Sciatic nerve (tissue), 1 donor: ENCODE data around the gene AHCYL2. TPM values are rescaled to one million over a fixed set of nuclear protein-coding genes. Genes with fewer than 3 reads are reported as not detected.

Experiments used
- total RNA-seq: library from RNA; stranded (reverse); fragmentation: NEBNext Ultra II Directional; extraction: Animal tissue kit (Norgen Biotek cat#: 25700); gene quantifications from one replicate; pipeline ENCODE4 v1.2.1, GENCODE V29; 2021
- donor health status: DM: no; HTN: no; CAD: no.

The AHCYL2 gene
- total RNA-seq, 1 donor from 2014 or later = 46.1 TPM

Other genes starting within 250 kb of the AHCYL2 start
- 28.6 TPM for gene TNPO3, start 169.9 kb upstream of the AHCYL2 start, total RNA-seq
- 11.8 TPM for gene TSPAN33, start 80.3 kb upstream of the AHCYL2 start, total RNA-seq
- gene SMO, start 36.4 kb upstream of the AHCYL2 start, total RNA-seq = 24.8 TPM
- 0.62 TPM for gene STRIP2, start 209.4 kb downstream of the AHCYL2 start, total RNA-seq